GM18505 (cell line): Measurements from ENCODE around the gene MALRD1.
"Not testable (repeated sequence)": the region's sequence is repeated elsewhere in the genome, so short reads cannot be mapped to it uniquely, and the experiment has no call there.

Source experiments
- ATAC-seq: cut with Tn5 transposase; IDR thresholded peaks from one replicate; pipeline ENCODE4 v1.9.1; 2021; ENCODE audit not compliant: unreplicated experiment
- POLR2A ChIP-seq: IDR thresholded peaks from 4 replicates; pipeline ENCODE4 v1.6.1; 2011; ENCODE audit warnings: borderline replicate concordance; ENCODE audit not compliant: insufficient read depth, insufficient read length; ENCODE audit errors: extremely low read depth

The MALRD1 gene

GRCh38 chr10:19713800-19714525, 665.4 kb downstream of the MALRD1 start:
- no peak for ATAC-seq
- TF ChIP-seq POLR2A = no peak

GRCh38 chr10:19719284-19719683, 670.7 kb downstream of the MALRD1 start:
- ATAC-seq = no peak

GRCh38 chr10:19724287-19724686, 675.7 kb downstream of the MALRD1 start:
- ATAC-seq = no peak

More at GRCh38 chr10:19719284-19719683, 670.7 kb downstream of the MALRD1 start:
- no peak for TF ChIP-seq POLR2A

GRCh38 chr10:19728376-19728775, 679.8 kb downstream of the MALRD1 start:
- no peak for TF ChIP-seq POLR2A
- no peak for ATAC-seq

More at GRCh38 chr10:19724287-19724686, 675.7 kb downstream of the MALRD1 start:
- TF ChIP-seq POLR2A = no peak

- ATAC-seq = no peak
- TF ChIP-seq POLR2A = no peak
These were observed 680.4 kb downstream of the MALRD1 start for GRCh38 chr10:19728964-19729363.

- TF ChIP-seq POLR2A = no peak
- no peak for ATAC-seq
These were observed 681.7 kb downstream of the MALRD1 start for GRCh38 chr10:19730167-19730906.

- no peak for TF ChIP-seq POLR2A
- no peak for ATAC-seq
These were observed 682.3 kb downstream of the MALRD1 start for GRCh38 chr10:19730907-19731217.

- TF ChIP-seq POLR2A = no peak
- no peak for ATAC-seq
These were observed 683.0 kb downstream of the MALRD1 start for GRCh38 chr10:19731560-19731959.

GRCh38 chr10:19738440-19738839, 689.8 kb downstream of the MALRD1 start:
- no peak for TF ChIP-seq POLR2A
- no peak for ATAC-seq

- ATAC-seq = not testable (repeated sequence)
These were observed 690.6 kb downstream of the MALRD1 start for GRCh38 chr10:19739232-19739631.

GRCh38 chr10:19742144-19742543, 693.5 kb downstream of the MALRD1 start:
- not testable (repeated sequence) for ATAC-seq

GRCh38 chr10:19745672-19746071, 697.1 kb downstream of the MALRD1 start:
- no peak for ATAC-seq
- no peak for TF ChIP-seq POLR2A

- TF ChIP-seq POLR2A = no peak
- ATAC-seq = no peak
These were observed 700.7 kb downstream of the MALRD1 start for GRCh38 chr10:19749185-19749729.

- no peak for TF ChIP-seq POLR2A
- no peak for ATAC-seq
These were observed 702.4 kb downstream of the MALRD1 start for GRCh38 chr10:19750972-19751371.

GRCh38 chr10:19756919-19757318, 708.3 kb downstream of the MALRD1 start:
- TF ChIP-seq POLR2A = no peak
- ATAC-seq = no peak

GRCh38 chr10:19762026-19762425, 713.4 kb downstream of the MALRD1 start:
- no peak for TF ChIP-seq POLR2A
- ATAC-seq = no peak
